CD14-positive monocyte (primary cell): ENCODE data around the gene SMYD4. TPM values are rescaled to one million over a fixed set of nuclear protein-coding genes. Genes with fewer than 3 reads are reported as not detected.
A peak's percentile ranks its signal among the peaks of the same experiment; 100 is the strongest.

ENCODE experiments used
- DNase-seq, 3 donors: peaks; one replicate each; pipeline ENCODE4 v3.0.0-alpha.2; 2011 to 2022
- H2AFZ ChIP-seq: 2 replicates; pipeline ENCODE4 v1.6.0; 2012; ENCODE audit warnings: mild to moderate bottlenecking, low read depth, low read length, inconsistent platforms; ENCODE audit not compliant: insufficient read depth, poor library complexity, severe bottlenecking
- H3K27ac ChIP-seq, 2 donors: 1 replicate in 1 of 2; 2 replicates in 1 of 2; pipeline ENCODE4 v1.5.1; 2012 to 2013; ENCODE audit warnings: low read length in 2 of 2, control low read depth in 1 of 2, inconsistent platforms in 1 of 2, low read depth in 1 of 2, mild to moderate bottlenecking in 1 of 2
- H3K27me3 ChIP-seq, 2 donors: one replicate each; pipeline versions ENCODE4 v1.6.0 to v1.6.1; 2011 to 2013; ENCODE audit warnings: low read length in 2 of 2; ENCODE audit not compliant: control insufficient read depth in 2 of 2, insufficient read depth in 2 of 2
- H3K36me3 ChIP-seq, 2 donors: replicated peaks in 1 of 2; 1 replicate in 1 of 2; 2 replicates in 1 of 2; pipeline versions ENCODE4 v1.5.1 to v1.6.1; 2012 to 2013; ENCODE audit warnings: low read length in 2 of 2, control low read depth in 1 of 2, inconsistent platforms in 1 of 2, mild to moderate bottlenecking in 1 of 2; ENCODE audit not compliant: insufficient read depth in 2 of 2, control insufficient read depth in 1 of 2
- H3K4me1 ChIP-seq, 2 donors: 1 replicate in 1 of 2; 2 replicates in 1 of 2; pipeline versions ENCODE4 v1.5.1 to v1.6.1; 2012 to 2013; ENCODE audit warnings: low read length in 2 of 2, control low read depth in 1 of 2, inconsistent platforms in 1 of 2, mild to moderate bottlenecking in 1 of 2, moderate library complexity in 1 of 2; ENCODE audit not compliant: insufficient read depth in 2 of 2, control insufficient read depth in 1 of 2
- H3K4me2 ChIP-seq: replicated peaks from 2 replicates; pipeline ENCODE3; 2012; ENCODE audit warnings: low read length, moderate library complexity, mild to moderate bottlenecking; ENCODE audit not compliant: poor library complexity, severe bottlenecking; ENCODE audit errors: extremely low read depth
- H3K4me3 ChIP-seq, 3 experiments: fragments of 200-600 bp in 1 of 3; sonication (generic) in 1 of 3; replicated peaks in 1 of 3; 1 replicate in 2 of 3; 2 replicates in 1 of 3; pipeline ENCODE4 v1.5.1; 2011 to 2013; ENCODE audit warnings: low read length in 3 of 3, mild to moderate bottlenecking in 3 of 3, control low read depth in 2 of 3, low read depth in 2 of 3, inconsistent platforms in 1 of 3, moderate library complexity in 1 of 3
- H3K79me2 ChIP-seq: 2 replicates; pipeline ENCODE4 v1.6.0; 2012; ENCODE audit warnings: mild to moderate bottlenecking, control low read depth, inconsistent platforms, low read length, moderate library complexity; ENCODE audit not compliant: insufficient read depth
- H3K9ac ChIP-seq: 2 replicates; pipeline ENCODE4 v1.6.0; 2017; ENCODE audit warnings: low read length, mild to moderate bottlenecking; ENCODE audit not compliant: insufficient read depth, poor library complexity, severe bottlenecking
- H3K9me3 ChIP-seq, 2 donors: replicated peaks in 1 of 2; 1 replicate in 1 of 2; 2 replicates in 1 of 2; pipeline versions ENCODE4 v1.5.1 to v1.6.1; 2012 to 2013; ENCODE audit warnings: low read length in 2 of 2, control low read depth in 1 of 2; ENCODE audit not compliant: control insufficient read depth in 1 of 2, insufficient read depth in 1 of 2
- H4K20me1 ChIP-seq: 2 replicates; pipeline ENCODE4 v1.6.0; 2012; ENCODE audit warnings: mild to moderate bottlenecking, low read length, control low read depth, moderate library complexity; ENCODE audit not compliant: insufficient read depth
- H3K27ac Mint-ChIP-seq, 7 donors: one replicate each; pipeline ENCODE4 v1.8.0; 2020; ENCODE audit warnings: mild to moderate bottlenecking in 7 of 7, mixed read lengths in 7 of 7, moderate library complexity in 6 of 7, inconsistent platforms in 2 of 7
- H3K27me3 Mint-ChIP-seq, 3 donors: one replicate each; pipeline ENCODE4 v1.8.0; 2021 to 2022; ENCODE audit warnings: low read depth in 3 of 3, mild to moderate bottlenecking in 3 of 3, mixed read lengths in 3 of 3, moderate library complexity in 3 of 3, inconsistent platforms in 1 of 3
- H3K36me3 Mint-ChIP-seq, 2 donors: one replicate each; pipeline ENCODE4 v1.8.0; 2020; ENCODE audit warnings: mixed read lengths in 2 of 2, inconsistent platforms in 1 of 2, mild to moderate bottlenecking in 1 of 2
- H3K4me1 Mint-ChIP-seq: one replicate; pipeline ENCODE4 v1.8.0; 2020; ENCODE audit warnings: mild to moderate bottlenecking, mixed read lengths
- H3K4me3 Mint-ChIP-seq, 2 donors: one replicate each; pipeline ENCODE4 v1.8.0; 2020; ENCODE audit warnings: mild to moderate bottlenecking in 2 of 2, mixed read lengths in 2 of 2, moderate library complexity in 1 of 2
- H3K9me3 Mint-ChIP-seq, 7 donors: one replicate each; pipeline ENCODE4 v1.8.0; 2020 to 2022; ENCODE audit warnings: mixed read lengths in 7 of 7, mild to moderate bottlenecking in 6 of 7, moderate library complexity in 6 of 7, inconsistent platforms in 2 of 7
- CTCF ChIP-seq: fragments of 200-600 bp; IDR thresholded peaks from one replicate; pipeline ENCODE4 v1.8.0; 2022; ENCODE audit warnings: antibody characterized with exemption, mild to moderate bottlenecking
- whole genome bisulfite sequencing: methylation state at CpG from one replicate; pipeline ENCODE4 v1.1.5; 2013; ENCODE audit warnings: missing lambda C conversion rate; ENCODE audit not compliant: insufficient coverage; 5-methylcytosine and 5-hydroxymethylcytosine counted together
- intact Hi-C, 2 donors: fragments of 100-400 bp; cut with micrococcal nuclease; formaldehyde crosslinking; loops; one replicate each; pipeline versions ENCODE4 v1.15.0 to v1.15.1; 2023
- polyA plus RNA-seq, 3 donors: library from polyadenylated mRNA; depleted of rRNA in 1 of 3; unstranded in 2 of 3; stranded (reverse) in 1 of 3; fragments of 300-500 nt in 2 of 3; fragments of >200 nt in 1 of 3; fragmentation: Illumina TruSeq in 2 of 3; gene quantifications; 1 replicate in 2 of 3; 2 replicates in 1 of 3; pipeline ENCODE4 v1.2.3, GENCODE V29; 2012 to 2021

SMYD4 gene
- polyA plus RNA-seq, 3 donors = 3.2 to 7.6 (median 6.1) TPM

GRCh38 chr17:1782171-1782567 lies 47.5 kb downstream of the SMYD4 start:
- peak overlapping the region; percentile 97 to 99 (median 98) for H3K27ac Mint-ChIP-seq
- peaks cover 0 to 5% (median 1%) of the 10 kb centered on the region in 3 donors for H3K27me3 Mint-ChIP-seq
- peaks cover 43 to 56% of the 10 kb centered on the region in 2 donors for H3K36me3 Mint-ChIP-seq
- Histone ChIP-seq H4K20me1 (no peaks in the 10 kb centered on the region), H2AFZ (peak overlapping the region; percentile 57), H3K9me3 (no peaks in the 10 kb centered on the region), H3K9ac (peak overlapping the region; percentile 62), H3K27ac (peak overlapping the region; percentile 93 to 97), H3K4me1 (peaks cover 27 to 29% of the 10 kb centered on the region in 2 donors), H3K4me2 (peak overlapping the region; percentile 71), H3K79me2 (no peaks in the 10 kb centered on the region), H3K27me3 (no peaks in the 10 kb centered on the region), H3K4me3 (peak overlapping the region in 1 of 3 experiments; percentile 58), H3K36me3 (peaks cover 14 to 43% of the 10 kb centered on the region in 2 donors)
- intact Hi-C loops = loop anchor here (2.0 to 10.0 kb wide), 5 partner anchors 57 to 110 kb away; partner anchors contain the start of gene WDR81 (in 1 of the 2)
- no peak for DNase-seq
- WGBS = 0% methylated on average over 1 of the region's 6 CpGs
- TF ChIP-seq CTCF = no peak
- peaks cover 30% of the 10 kb centered on the region for H3K4me1 Mint-ChIP-seq
- H3K4me3 Mint-ChIP-seq = peak overlapping the region; percentile 71 to 85
- no peaks in the 10 kb centered on the region for H3K9me3 Mint-ChIP-seq

- Histone ChIP-seq H3K27me3 (no peaks in the 10 kb centered on the region), H4K20me1 (no peaks in the 10 kb centered on the region), H3K27ac (no peak overlapping the region), H3K4me1 (peaks cover 27 to 29% of the 10 kb centered on the region in 2 donors), H2AFZ (no peak overlapping the region), H3K4me3 (no peak overlapping the region), H3K9ac (no peak overlapping the region), H3K9me3 (no peaks in the 10 kb centered on the region), H3K79me2 (no peaks in the 10 kb centered on the region), H3K4me2 (no peak overlapping the region), H3K36me3 (peaks cover 19 to 41% of the 10 kb centered on the region in 2 donors)
- no peak overlapping the region for H3K27ac Mint-ChIP-seq
- peaks cover 43 to 57% of the 10 kb centered on the region in 2 donors for H3K36me3 Mint-ChIP-seq
- intact Hi-C loops = loop anchor here (5.0 to 10.0 kb wide), 3 partner anchors 62 to 107 kb away; no protein-coding TSS in a partner anchor
- no peak for DNase-seq
- WGBS = no CpG with 5 or more reads among the region's 8 CpGs
- H3K4me1 Mint-ChIP-seq = peaks cover 28% of the 10 kb centered on the region
- H3K4me3 Mint-ChIP-seq = no peak overlapping the region
- no peak for TF ChIP-seq CTCF
- H3K27me3 Mint-ChIP-seq = peaks cover 0 to 3% (median 1%) of the 10 kb centered on the region in 3 donors
- no peaks in the 10 kb centered on the region for H3K9me3 Mint-ChIP-seq
These were observed 50.1 kb downstream of the SMYD4 start for GRCh38 chr17:1779571-1780131.
